Uterus (tissue), 4 donors: ENCODE results near the gene SAP25. TPM values are rescaled to one million over a fixed set of nuclear protein-coding genes. Genes with fewer than 3 reads are reported as not detected.

Experiments used
- DNase-seq, 2 donors: peaks; one replicate each; pipeline ENCODE4 v3.0.0-alpha.2; 2019 to 2020
- H3K27ac ChIP-seq, 2 donors: fragments of 200-600 bp; sonication (generic); 1 replicate in 1 of 2; 2 replicates in 1 of 2; pipeline ENCODE4 v1.5.1; 2016 to 2018
- H3K27me3 ChIP-seq, 2 donors: fragments of 200-600 bp; sonication (generic); one replicate each; pipeline ENCODE4 v1.5.1; 2018 to 2019; ENCODE audit warnings: control low read depth in 1 of 2
- H3K36me3 ChIP-seq, 2 donors: fragments of 200-600 bp; sonication (generic); one replicate each; pipeline ENCODE4 v1.5.1; 2019; ENCODE audit warnings: control low read depth in 1 of 2
- H3K4me1 ChIP-seq, 2 donors: fragments of 200-600 bp; sonication (generic); one replicate each; pipeline ENCODE4 v1.5.1; 2018 to 2019; ENCODE audit warnings: control low read depth in 1 of 2
- H3K4me3 ChIP-seq, 2 donors: fragments of 200-600 bp; sonication (generic); 1 replicate in 1 of 2; 2 replicates in 1 of 2; pipeline ENCODE4 v1.5.1; 2018 to 2019; ENCODE audit warnings: mild to moderate bottlenecking in 1 of 2
- H3K9me3 ChIP-seq, 2 donors: fragments of 200-600 bp; sonication (generic); one replicate each; pipeline ENCODE4 v1.5.1; 2019; ENCODE audit warnings: control low read depth in 1 of 2
- POLR2A ChIP-seq, 2 donors: fragments of 450-650 bp; IDR thresholded peaks; one replicate each; pipeline ENCODE4 v1.6.1; 2016; ENCODE audit warnings: antibody characterized with exemption in 2 of 2, mild to moderate bottlenecking in 1 of 2, moderate library complexity in 1 of 2
- intact Hi-C: fragments of 100-400 bp; cut with DNase I; formaldehyde crosslinking; loops from one replicate; pipeline ENCODE4 v1.15.1; 2023; ENCODE audit warnings: low total_unique reads
- total RNA-seq, 4 donors: library from RNA; depleted of rRNA in 3 of 4; stranded (reverse); fragments of >200 nt in 3 of 4; gene quantifications; one replicate each; pipeline versions ENCODE4 v1.1.0 to v1.2.4, GENCODE V29; 2014 to 2023
- TF ChIP-seq, protein P1 (sequence below), 4 experiments: fragments of 200-600 bp in 2 of 4; fragments of 450-650 bp in 2 of 4; sonication (generic) in 2 of 4; IDR thresholded peaks; one replicate each; pipeline ENCODE4 v1.5.1; 2016 to 2019; ENCODE audit warnings: antibody characterized with exemption in 4 of 4, mild to moderate bottlenecking in 2 of 4, moderate library complexity in 1 of 4
- donor health status: DM: yes; HTN: yes; CAD: no.

The SAP25 gene
- total RNA-seq, 4 donors from 2014 or later: 0.69 to 6.0 TPM; not detected in 2

DNA sequence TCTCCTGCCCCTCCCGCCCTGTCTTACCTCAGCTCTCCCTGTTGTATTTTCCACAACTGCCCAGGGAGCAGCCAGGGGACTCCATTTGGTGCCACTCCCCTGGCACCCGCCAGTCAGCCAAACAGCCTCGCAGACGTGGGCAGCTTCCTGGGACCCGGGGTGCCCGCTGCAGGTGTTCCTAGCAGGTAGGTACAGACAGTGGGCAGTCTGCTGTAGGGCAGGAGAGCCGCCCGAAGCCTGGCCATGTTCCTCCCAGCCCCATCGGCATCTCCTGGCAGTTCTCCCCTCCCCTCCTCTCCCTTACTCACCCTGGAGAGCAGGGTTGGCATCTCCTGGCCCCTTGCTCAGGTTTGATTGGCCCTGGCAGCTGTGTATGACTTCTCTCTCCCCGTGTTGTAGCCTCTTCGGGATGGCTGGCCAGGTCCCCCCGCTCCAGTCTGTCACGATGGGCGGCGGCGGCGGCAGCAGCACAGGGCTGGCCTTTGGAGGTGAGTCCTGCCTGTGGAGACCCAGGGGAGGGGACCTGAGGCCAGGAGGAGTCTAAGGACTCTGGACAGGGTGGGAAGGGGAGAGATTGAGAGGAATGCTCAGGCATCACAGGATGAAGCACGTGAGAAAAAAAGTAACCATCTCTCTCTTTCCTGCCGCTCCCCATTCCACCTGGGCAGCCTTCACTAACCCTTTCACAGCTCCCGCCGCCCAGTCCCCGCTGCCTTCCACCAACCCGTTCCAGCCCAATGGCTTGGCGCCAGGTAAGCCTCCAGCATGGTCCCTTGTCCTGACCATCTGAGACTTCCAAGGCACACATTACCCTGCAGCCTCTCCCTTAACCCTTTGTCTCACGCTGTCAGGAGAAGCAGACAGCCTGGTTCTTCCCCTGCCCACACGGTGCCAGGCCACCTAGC lies 11.3 kb downstream of the SAP25 start:
- TF ChIP-seq, protein P1, sequence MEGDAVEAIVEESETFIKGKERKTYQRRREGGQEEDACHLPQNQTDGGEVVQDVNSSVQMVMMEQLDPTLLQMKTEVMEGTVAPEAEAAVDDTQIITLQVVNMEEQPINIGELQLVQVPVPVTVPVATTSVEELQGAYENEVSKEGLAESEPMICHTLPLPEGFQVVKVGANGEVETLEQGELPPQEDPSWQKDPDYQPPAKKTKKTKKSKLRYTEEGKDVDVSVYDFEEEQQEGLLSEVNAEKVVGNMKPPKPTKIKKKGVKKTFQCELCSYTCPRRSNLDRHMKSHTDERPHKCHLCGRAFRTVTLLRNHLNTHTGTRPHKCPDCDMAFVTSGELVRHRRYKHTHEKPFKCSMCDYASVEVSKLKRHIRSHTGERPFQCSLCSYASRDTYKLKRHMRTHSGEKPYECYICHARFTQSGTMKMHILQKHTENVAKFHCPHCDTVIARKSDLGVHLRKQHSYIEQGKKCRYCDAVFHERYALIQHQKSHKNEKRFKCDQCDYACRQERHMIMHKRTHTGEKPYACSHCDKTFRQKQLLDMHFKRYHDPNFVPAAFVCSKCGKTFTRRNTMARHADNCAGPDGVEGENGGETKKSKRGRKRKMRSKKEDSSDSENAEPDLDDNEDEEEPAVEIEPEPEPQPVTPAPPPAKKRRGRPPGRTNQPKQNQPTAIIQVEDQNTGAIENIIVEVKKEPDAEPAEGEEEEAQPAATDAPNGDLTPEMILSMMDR (IDR thresholded peaks at IDR 0.05): no peak
- no peak for TF ChIP-seq POLR2A (IDR thresholded peaks at IDR 0.05)
- no peaks in the 10 kb centered on the region for H3K9me3 ChIP-seq
- H3K36me3 ChIP-seq: no peaks in the 10 kb centered on the region
- H3K4me3 ChIP-seq: no peak overlapping the region
- no peaks in the 10 kb centered on the region for H3K27me3 ChIP-seq
- H3K27ac ChIP-seq: no peak overlapping the region
- peak in 1 of 2 donors; percentile 31 for DNase-seq
- no peaks in the 10 kb centered on the region for H3K4me1 ChIP-seq
- intact Hi-C loops: loop anchor here (10.0 kb wide), 1 partner anchor 122 kb away; no protein-coding TSS in a partner anchor

GRCh38 chr7:100561491-100562194 lies 12.1 kb downstream of the SAP25 start:
- no peak for DNase-seq
- no peaks in the 10 kb centered on the region for H3K4me1 ChIP-seq
- no peak for TF ChIP-seq POLR2A (IDR thresholded peaks at IDR 0.05)
- H3K36me3 ChIP-seq: no peaks in the 10 kb centered on the region
- no peaks in the 10 kb centered on the region for H3K27me3 ChIP-seq
- H3K4me3 ChIP-seq: no peak overlapping the region
- no peak overlapping the region for H3K27ac ChIP-seq
- H3K9me3 ChIP-seq: no peaks in the 10 kb centered on the region
- intact Hi-C loops: loop anchor here (10.0 kb wide), 1 partner anchor 123 kb away; no protein-coding TSS in a partner anchor

- Histone ChIP-seq H3K4me1 (no peaks in the 10 kb centered on the region), H3K27ac (no peak overlapping the region), H3K9me3 (no peaks in the 10 kb centered on the region), H3K27me3 (no peaks in the 10 kb centered on the region), H3K4me3 (no peak overlapping the region), H3K36me3 (no peaks in the 10 kb centered on the region)
- intact Hi-C loops: loop anchor here (5.0 kb wide), 1 partner anchor 87 kb away; no protein-coding TSS in a partner anchor
- no peak for DNase-seq
- TF ChIP-seq, protein P1 (IDR thresholded peaks at IDR 0.05): no peak
- TF ChIP-seq POLR2A (IDR thresholded peaks at IDR 0.05): no peak
Measured at GRCh38 chr7:100559127-100559526, 14.6 kb downstream of the SAP25 start.

GRCh38 chr7:100556541-100556940 lies 17.2 kb downstream of the SAP25 start:
- Histone ChIP-seq H3K4me3 (no peak overlapping the region), H3K27ac (no peak overlapping the region), H3K9me3 (no peaks in the 10 kb centered on the region), H3K4me1 (no peaks in the 10 kb centered on the region), H3K27me3 (no peaks in the 10 kb centered on the region), H3K36me3 (no peaks in the 10 kb centered on the region)
- intact Hi-C loops: loop anchor here (5.0 kb wide), 1 partner anchor 84 kb away; no protein-coding TSS in a partner anchor
- no peak for DNase-seq
- TF ChIP-seq, protein P1 (IDR thresholded peaks at IDR 0.05): no peak
- TF ChIP-seq POLR2A (IDR thresholded peaks at IDR 0.05): no peak

DNA sequence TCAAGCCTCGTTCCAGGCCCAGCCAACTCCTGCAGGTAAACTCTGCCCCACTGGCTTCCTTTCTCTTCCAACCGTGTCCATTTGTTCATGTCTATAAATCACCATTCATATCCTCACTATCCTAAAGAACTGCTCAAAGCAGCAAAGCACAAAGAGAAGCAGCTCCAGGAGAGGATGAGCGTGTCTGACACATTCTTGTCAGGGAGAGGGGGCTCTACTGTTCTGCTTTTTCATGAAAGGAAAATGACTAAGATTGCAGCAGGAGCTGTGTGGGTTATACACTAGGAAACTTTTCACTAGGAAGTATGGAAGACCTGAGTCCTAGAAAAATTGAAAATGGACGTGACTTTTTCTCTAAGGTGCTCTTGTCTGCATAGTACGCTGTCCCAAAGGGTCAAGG lies 18.0 kb downstream of the SAP25 start:
- H3K4me1 ChIP-seq: no peaks in the 10 kb centered on the region
- H3K27ac ChIP-seq: no peak overlapping the region
- intact Hi-C loops: loop anchor here (5.0 kb wide), 1 partner anchor 83 kb away; no protein-coding TSS in a partner anchor
- H3K4me3 ChIP-seq: no peak overlapping the region
- no peak for DNase-seq
- no peaks in the 10 kb centered on the region for H3K9me3 ChIP-seq
- H3K27me3 ChIP-seq: no peaks in the 10 kb centered on the region
- H3K36me3 ChIP-seq: no peaks in the 10 kb centered on the region
- TF ChIP-seq POLR2A (IDR thresholded peaks at IDR 0.05): no peak
- TF ChIP-seq, protein P1 (IDR thresholded peaks at IDR 0.05): no peak
